Measurements from ENCODE around the gene PHF10.

Gene PHF10

GRCh38 chr6:169738204-169738975, 14.1 kb upstream of the PHF10 start:
- no peak for TF ChIP-seq CREB5 (CRISPR knock-in tag; IDR thresholded peaks at IDR 0.05; ENCODE audit: low read depth)
- no peak for TF ChIP-seq GLIS3 (CRISPR knock-in tag; IDR thresholded peaks at IDR 0.05)
- no peak for TF ChIP-seq ISL1 (CRISPR knock-in tag; IDR thresholded peaks at IDR 0.05)
- no peak for TF ChIP-seq ZNF565 (CRISPR knock-in tag; conservative IDR thresholded peaks at IDR 0.05; ENCODE audit: low read depth)
- TF ChIP-seq TOX (CRISPR knock-in tag; IDR thresholded peaks at IDR 0.05; ENCODE audit: borderline replicate concordance), result no peak
- TF ChIP-seq ARNTL (CRISPR knock-in tag; IDR thresholded peaks at IDR 0.05; ENCODE audit: borderline replicate concordance, low read depth), result no peak
- TF ChIP-seq ZNF70 (CRISPR knock-in tag; IDR thresholded peaks at IDR 0.05), result no peak
- TF ChIP-seq CSRNP3 (CRISPR knock-in tag; IDR thresholded peaks at IDR 0.05), result no peak
- no peak for TF ChIP-seq SNAI2 (CRISPR knock-in tag; IDR thresholded peaks at IDR 0.05)
- TF ChIP-seq POU6F1 (CRISPR knock-in tag; IDR thresholded peaks at IDR 0.05; ENCODE audit: borderline replicate concordance, low read depth), result no peak
- no peak for TF ChIP-seq TCF4 (CRISPR knock-in tag; IDR thresholded peaks at IDR 0.05; ENCODE audit: borderline replicate concordance)
- TF ChIP-seq RARB (CRISPR knock-in tag; IDR thresholded peaks at IDR 0.05), result no peak
- TF ChIP-seq BACH2 (CRISPR knock-in tag; IDR thresholded peaks at IDR 0.05; ENCODE audit: borderline replicate concordance), result no peak
- TF ChIP-seq ZNF8 (CRISPR knock-in tag; IDR thresholded peaks at IDR 0.05), result no peak
- TF ChIP-seq TSHZ2 (CRISPR knock-in tag; IDR thresholded peaks at IDR 0.05), result no peak
- ATAC-seq, result no peak

- no peak for ATAC-seq
- TF ChIP-seq ZFP30 (CRISPR knock-in tag; IDR thresholded peaks at IDR 0.05), result no peak
- TF ChIP-seq ZFP3 (CRISPR knock-in tag; IDR thresholded peaks at IDR 0.05), result no peak
- TF ChIP-seq GLIS3 (CRISPR knock-in tag; IDR thresholded peaks at IDR 0.05), result no peak
- no peak for TF ChIP-seq ZNF565 (CRISPR knock-in tag; conservative IDR thresholded peaks at IDR 0.05; ENCODE audit: low read depth)
- TF ChIP-seq ESRRG (CRISPR knock-in tag; IDR thresholded peaks at IDR 0.05), result no peak
- no peak for TF ChIP-seq PATZ1 (CRISPR knock-in tag; IDR thresholded peaks at IDR 0.05; ENCODE audit: borderline replicate concordance)
- TF ChIP-seq BACH2 (CRISPR knock-in tag; IDR thresholded peaks at IDR 0.05; ENCODE audit: borderline replicate concordance), result no peak
- no peak for TF ChIP-seq SNAI2 (CRISPR knock-in tag; IDR thresholded peaks at IDR 0.05)
- TF ChIP-seq ARNTL (CRISPR knock-in tag; IDR thresholded peaks at IDR 0.05; ENCODE audit: borderline replicate concordance, low read depth), result no peak
- no peak for TF ChIP-seq PPARA (CRISPR knock-in tag; IDR thresholded peaks at IDR 0.05; ENCODE audit: borderline replicate concordance)
- TF ChIP-seq CSRNP3 (CRISPR knock-in tag; IDR thresholded peaks at IDR 0.05), result no peak
- no peak for TF ChIP-seq TOX (CRISPR knock-in tag; IDR thresholded peaks at IDR 0.05; ENCODE audit: borderline replicate concordance)
- no peak for TF ChIP-seq CSDC2 (CRISPR knock-in tag; IDR thresholded peaks at IDR 0.05)
- no peak for TF ChIP-seq TCF4 (CRISPR knock-in tag; IDR thresholded peaks at IDR 0.05; ENCODE audit: borderline replicate concordance)
- TF ChIP-seq CREB5 (CRISPR knock-in tag; IDR thresholded peaks at IDR 0.05; ENCODE audit: low read depth), result no peak
- TF ChIP-seq OSR1 (CRISPR knock-in tag; IDR thresholded peaks at IDR 0.05), result no peak
Measured at GRCh38 chr6:169729961-169730360, 5.7 kb upstream of the PHF10 start.

Data from SK-N-SH treated with all-trans-retinoic acid at 6 μM for 48 hours (cell line).